Measurements from ENCODE around the gene IFT88.

DNA sequence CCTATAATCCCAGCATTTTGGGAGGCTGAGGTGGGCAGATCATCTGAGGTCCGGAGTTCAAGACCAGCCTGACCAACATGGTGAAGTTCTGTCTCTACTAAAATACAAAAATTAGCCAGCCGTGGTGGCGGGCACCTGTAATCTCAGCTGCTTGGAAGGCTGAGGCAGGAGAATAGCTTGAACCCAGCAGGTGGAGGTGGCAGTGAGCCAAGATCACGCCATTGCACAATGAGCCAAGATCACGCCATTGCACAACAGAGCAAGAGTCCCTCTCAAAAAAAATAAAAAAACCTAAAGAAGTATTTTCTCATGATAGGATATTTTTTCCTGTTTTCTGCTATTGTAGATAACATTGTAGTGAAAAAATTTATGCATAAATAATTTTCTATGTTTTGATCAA is 13.3 kb downstream of the IFT88 start:
- TF ChIP-seq, protein P1, sequence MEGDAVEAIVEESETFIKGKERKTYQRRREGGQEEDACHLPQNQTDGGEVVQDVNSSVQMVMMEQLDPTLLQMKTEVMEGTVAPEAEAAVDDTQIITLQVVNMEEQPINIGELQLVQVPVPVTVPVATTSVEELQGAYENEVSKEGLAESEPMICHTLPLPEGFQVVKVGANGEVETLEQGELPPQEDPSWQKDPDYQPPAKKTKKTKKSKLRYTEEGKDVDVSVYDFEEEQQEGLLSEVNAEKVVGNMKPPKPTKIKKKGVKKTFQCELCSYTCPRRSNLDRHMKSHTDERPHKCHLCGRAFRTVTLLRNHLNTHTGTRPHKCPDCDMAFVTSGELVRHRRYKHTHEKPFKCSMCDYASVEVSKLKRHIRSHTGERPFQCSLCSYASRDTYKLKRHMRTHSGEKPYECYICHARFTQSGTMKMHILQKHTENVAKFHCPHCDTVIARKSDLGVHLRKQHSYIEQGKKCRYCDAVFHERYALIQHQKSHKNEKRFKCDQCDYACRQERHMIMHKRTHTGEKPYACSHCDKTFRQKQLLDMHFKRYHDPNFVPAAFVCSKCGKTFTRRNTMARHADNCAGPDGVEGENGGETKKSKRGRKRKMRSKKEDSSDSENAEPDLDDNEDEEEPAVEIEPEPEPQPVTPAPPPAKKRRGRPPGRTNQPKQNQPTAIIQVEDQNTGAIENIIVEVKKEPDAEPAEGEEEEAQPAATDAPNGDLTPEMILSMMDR (conservative IDR thresholded peaks at IDR 0.05): no peak
- no peak for TF ChIP-seq ZFX (IDR thresholded peaks at IDR 0.05)

Data from C4-2B (cell line).